K562 (cell line): ENCODE results near the gene GCDH. TPM values are rescaled to one million over a fixed set of nuclear protein-coding genes. Genes with fewer than 3 reads are reported as not detected.
A peak's percentile ranks its signal among the peaks of the same experiment; 100 is the strongest.

Experiments used
- ATAC-seq: fragments of 200-7000 bp; cut with Tn5 transposase; 3 replicates; pipeline ENCODE4 v1.9.1; 2020; ENCODE audit warnings: moderate library complexity
- Bru-seq: library from RNA; stranded (reverse); fragments of 400-500 nt; gene quantifications from one replicate; lab custom pipeline; 2021; lab: Mats Ljungman, UMichigan
- BruChase-seq, 2 experiments: library from RNA; stranded (reverse); fragments of 400-500 nt; gene quantifications; one replicate each; lab custom pipeline; 2021; lab: Mats Ljungman, UMichigan
- BruUV-seq: library from RNA; stranded (reverse); fragments of 400-500 nt; replicated peaks from 2 replicates; lab custom pipeline; 2021; lab: Mats Ljungman, UMichigan
- CTCF ChIA-PET: fragments of 300-600 bp; formaldehyde crosslinking; extraction: SDS; loops from one replicate; lab custom pipeline; 2021; ENCODE audit warnings: low intra/inter-chr PET ratio; lab: Yijun Ruan, JAX
- POLR2A ChIA-PET: fragments of 300-600, 350-650 bp; sonication (Branson Sonifier 250); formaldehyde crosslinking; extraction: SDS; loops from one replicate; lab custom pipeline; 2021; ENCODE audit warnings: antibody characterized with exemption, inconsistent platforms; lab: Yijun Ruan, JAX
- DNase-seq, 4 experiments: peaks; one replicate each; pipeline versions ENCODE4 v3.0.0 to v3.0.0-alpha.2; 2011 to 2018; ENCODE audit warnings: low spot score in 3 of 4, mixed read lengths in 3 of 4; ENCODE audit errors: extremely low read depth in 1 of 4
- FAIRE-seq: peaks from 2 replicates; lab custom pipeline; 2011; peaks lifted over from hg19 to GRCh38; lab: Jason Lieb, UNC
- H2AFZ ChIP-seq: 2 replicates; pipeline ENCODE4 v1.6.0; 2011; ENCODE audit warnings: low read depth, low read length, control low read depth, inconsistent platforms
- H3K27ac ChIP-seq: fragments of 200-600 bp; 3 replicates; pipeline ENCODE4 v1.8.0; 2011; ENCODE audit warnings: low read depth, mild to moderate bottlenecking, control low read depth, inconsistent platforms, low read length, moderate library complexity, mixed read lengths; ENCODE audit errors: extremely low read depth
- H3K27me3 ChIP-seq, 2 experiments: fragments of 300-600 bp in 1 of 2; 2 replicates in 1 of 2; 3 replicates in 1 of 2; pipeline versions ENCODE4 v1.6.0 to v1.8.0; 2011; ENCODE audit warnings: inconsistent platforms in 2 of 2, low read length in 2 of 2, mild to moderate bottlenecking in 1 of 2, mixed read lengths in 1 of 2, moderate library complexity in 1 of 2; ENCODE audit not compliant: control insufficient read depth in 2 of 2, insufficient read depth in 2 of 2
- H3K36me3 ChIP-seq: fragments of 300-600 bp; 3 replicates; pipeline ENCODE4 v1.8.0; 2011; ENCODE audit warnings: mild to moderate bottlenecking, low read length, inconsistent platforms; ENCODE audit not compliant: control insufficient read depth, insufficient read depth
- H3K4me1 ChIP-seq, 2 experiments: fragments of 200-600 bp in 1 of 2; replicated peaks in 1 of 2; 2 replicates in 1 of 2; 3 replicates in 1 of 2; pipeline versions ENCODE4 v1.5.1 to v1.8.0; 2011; ENCODE audit warnings: inconsistent platforms in 2 of 2, low read length in 2 of 2, mild to moderate bottlenecking in 1 of 2, mixed read lengths in 1 of 2, moderate library complexity in 1 of 2; ENCODE audit not compliant: control insufficient read depth in 2 of 2, insufficient read depth in 2 of 2
- H3K4me2 ChIP-seq: 2 replicates; pipeline ENCODE4 v1.6.1; 2011; ENCODE audit warnings: low read length, control low read depth, inconsistent platforms, mixed read lengths; ENCODE audit not compliant: insufficient read depth
- H3K4me3 ChIP-seq: fragments of 200-600 bp; sonication (generic), shearing (Covaris generic); 2 replicates; pipeline ENCODE4 v1.5.1; 2016; ENCODE audit warnings: control low read depth, inconsistent platforms
- H3K79me2 ChIP-seq: fragments of 200-600 bp; 3 replicates; pipeline ENCODE4 v1.8.0; 2011; ENCODE audit warnings: low read length, inconsistent platforms; ENCODE audit not compliant: control insufficient read depth, insufficient read depth
- H3K9ac ChIP-seq, 2 experiments: 2 replicates each; pipeline versions ENCODE4 v1.6.0 to v1.6.1; 2011; ENCODE audit warnings: low read depth in 2 of 2, low read length in 2 of 2, control low read depth in 1 of 2, inconsistent platforms in 1 of 2, mild to moderate bottlenecking in 1 of 2, mixed read lengths in 1 of 2; ENCODE audit not compliant: insufficient read depth in 1 of 2
- H3K9me1 ChIP-seq: one replicate; pipeline ENCODE4 v1.6.0; 2011; ENCODE audit warnings: inconsistent platforms, mild to moderate bottlenecking, low read length, moderate library complexity; ENCODE audit not compliant: control insufficient read depth, insufficient read depth
- H3K9me3 ChIP-seq: replicated peaks from 2 replicates; pipeline ENCODE4 v1.5.1; 2011; ENCODE audit warnings: low read depth, low read length, inconsistent platforms; ENCODE audit not compliant: control insufficient read depth, insufficient read depth
- H4K20me1 ChIP-seq: replicated peaks from 2 replicates; pipeline ENCODE4 v1.6.1; 2011; ENCODE audit warnings: low read length, inconsistent platforms, mixed read lengths; ENCODE audit not compliant: control insufficient read depth, insufficient read depth
- CEBPG ChIP-seq, 3 experiments: fragments of 200-800 bp in 1 of 3; sonication (Bioruptor generic) in 1 of 3; sonication (generic) in 1 of 3; formaldehyde crosslinking in 1 of 3; IDR thresholded peaks in 2 of 3; conservative IDR thresholded peaks in 1 of 3; 2 replicates each; pipeline versions ENCODE4 v1.6.1 to v1.8.0; 2016 to 2022; ENCODE audit warnings: missing compliant biosample characterization in 2 of 3, missing genetic modification characterization in 2 of 3, mild to moderate bottlenecking in 1 of 3, missing genetic modification reagents in 1 of 3
- FOXJ3 ChIP-seq: sonication (generic); formaldehyde crosslinking; IDR thresholded peaks from 2 replicates; pipeline ENCODE4 v1.4.0; 2020; ENCODE audit warnings: mild to moderate bottlenecking, missing genetic modification reagents
- HDAC2 ChIP-seq: fragments of 450-650 bp; IDR thresholded peaks from 2 replicates; pipeline ENCODE4 v1.6.1; 2016; ENCODE audit warnings: mild to moderate bottlenecking
- HMGXB4 ChIP-seq: sonication (generic); formaldehyde crosslinking; IDR thresholded peaks from 2 replicates; pipeline ENCODE4 v1.8.1; 2023; ENCODE audit warnings: mild to moderate bottlenecking, missing genetic modification reagents
- MCM5 ChIP-seq: fragments of 450-650 bp; IDR thresholded peaks from 2 replicates; pipeline ENCODE4 v1.6.1; 2016; ENCODE audit warnings: low read depth
- NBN ChIP-seq: fragments of 450-650 bp; IDR thresholded peaks from 2 replicates; pipeline ENCODE4 v1.6.1; 2016; ENCODE audit warnings: low read depth, mild to moderate bottlenecking
- PHF8 ChIP-seq: fragments of 200-600 bp; sonication (generic); IDR thresholded peaks from 2 replicates; pipeline ENCODE4 v1.6.1; 2012; ENCODE audit warnings: mixed run types, mild to moderate bottlenecking, inconsistent platforms, low read length, moderate library complexity, borderline replicate concordance
- SMAD3 ChIP-seq: fragments of 450-650 bp; formaldehyde crosslinking; conservative IDR thresholded peaks from 2 replicates; pipeline ENCODE4 v1.4.0; 2020; ENCODE audit warnings: mild to moderate bottlenecking
- SRF ChIP-seq, 2 experiments: fragments of 250-450, 450-650 bp in 1 of 2; sonication (Bioruptor Pico) in 1 of 2; sonication (generic) in 1 of 2; formaldehyde crosslinking; IDR thresholded peaks; 2 replicates each; pipeline versions ENCODE4 v1.5.0 to v1.5.1; 2020 to 2022; ENCODE audit warnings: mild to moderate bottlenecking in 1 of 2, missing genetic modification reagents in 1 of 2
- TEAD4 ChIP-seq, 2 experiments: sonication (generic) in 1 of 2; formaldehyde crosslinking in 1 of 2; IDR thresholded peaks; 2 replicates each; pipeline versions ENCODE4 v1.6.1 to v1.8.0; 2012 to 2022; ENCODE audit warnings: borderline replicate concordance in 1 of 2, inconsistent platforms in 1 of 2, low read length in 1 of 2, mild to moderate bottlenecking in 1 of 2, missing genetic modification reagents in 1 of 2
- TGIF2 ChIP-seq: sonication (generic); formaldehyde crosslinking; IDR thresholded peaks from 2 replicates; pipeline ENCODE4 v1.8.1; 2022; ENCODE audit warnings: mild to moderate bottlenecking, missing genetic modification reagents, moderate library complexity
- ZNF175 ChIP-seq: fragments of 200-800 bp; sonication (Bioruptor generic); IDR thresholded peaks from 2 replicates; pipeline ENCODE4 v1.6.1; 2016; ENCODE audit warnings: low read depth, mild to moderate bottlenecking, missing genetic modification characterization, missing compliant biosample characterization
- WGBS: fragments of 100-300 bp; shearing (Covaris generic); methylation state at CpG from one replicate; pipeline ENCODE4 v1.1.6; 2016; ENCODE audit warnings: low coverage, mixed read lengths; ENCODE audit not compliant: insufficient coverage; ENCODE audit errors: missing lambda C conversion rate; 5-methylcytosine and 5-hydroxymethylcytosine counted together
- in situ Hi-C: fragments of 300-500 bp; cut with MboI; formaldehyde crosslinking; loops from 4 replicates; pipeline ENCODE4 v1.15.0; 2018; ENCODE audit warnings: inconsistent platforms, mixed read lengths
- intact Hi-C: fragments of 100-400 bp; cut with micrococcal nuclease; formaldehyde crosslinking; loops from 2 replicates; pipeline ENCODE4 v1.14.2; 2022
- long read RNA-seq, 3 experiments: library from polyadenylated mRNA in 2 of 3; library from RNA in 1 of 3; unstranded in 2 of 3; stranded (forward) in 1 of 3; transcript quantifications; one replicate each; pipeline ENCODE4 v2.0.0, GENCODE V29; 2019 to 2022
- polyA minus RNA-seq, 3 experiments: library from RNA; depleted of rRNA, polyadenylated mRNA; stranded (reverse); fragments of >200 nt; gene quantifications; 2 replicates each; pipeline ENCODE4 v1.2.3, GENCODE V29; 2011
- polyA plus RNA-seq, 8 experiments: library from polyadenylated mRNA; depleted of rRNA in 4 of 8; stranded (reverse) in 5 of 8; unstranded in 3 of 8; fragments of >200 nt; fragmentation: Nextera tagmentation in 2 of 8; fragmentation: Illumina TruSeq in 1 of 8; extraction: Ambion mirVana in 2 of 8; extraction: Trizol in 1 of 8; gene quantifications; 2 replicates each; pipeline versions ENCODE4 v1.2.1 to v1.2.3, GENCODE V29; 2011 to 2014; ENCODE audit warnings: inconsistent platforms in 1 of 8, missing spikeins in 1 of 8
- total RNA-seq, 7 experiments: library from RNA; depleted of rRNA in 6 of 7; stranded (reverse); fragments of >200 nt in 6 of 7; fragmentation: Illumina TruSeq in 2 of 7; extraction: Trizol in 2 of 7; gene quantifications; 2 replicates each; pipeline versions ENCODE4 v1.2.1 to v1.2.3, GENCODE V29; 2011 to 2021; ENCODE audit warnings: low replicate concordance in 1 of 7

GCDH gene
- total RNA-seq (2011; cell fraction: chromatin; rRNA removed; ENCODE audit: low replicate concordance) = 55.0 and 139 TPM in 2 replicates
- 92.4 and 115 TPM in 2 replicates for total RNA-seq (2011; cell fraction: nucleolus; rRNA removed)
- 67.1 and 68.3 TPM in 2 replicates for total RNA-seq (2011; cell fraction: nucleoplasm; rRNA removed)
- 25.7 and 37.9 TPM in 2 replicates for total RNA-seq (2014; rRNA removed)
- total RNA-seq (2014; rRNA removed; fragmentation: Illumina TruSeq; extraction: Trizol) = 11.5 and 17.7 TPM in 2 replicates
- total RNA-seq (2015; rRNA removed; fragmentation: Illumina TruSeq; extraction: Trizol) = 19.1 and 21.3 TPM in 2 replicates
- 40.1 and 47.5 TPM in 2 replicates for total RNA-seq (2021)
- 16.8 and 19.8 TPM in 2 replicates for polyA plus RNA-seq (2011; rRNA removed)
- 38.3 and 58.8 TPM in 2 replicates for polyA plus RNA-seq (2011; cell fraction: cytosol; rRNA removed)
- polyA plus RNA-seq (2011; cell fraction: nucleus; rRNA removed) = 44.2 and 61.1 TPM in 2 replicates
- polyA plus RNA-seq (2012) = 12.4 and 34.6 TPM in 2 replicates
- polyA plus RNA-seq (2014; fragmentation: Illumina TruSeq; extraction: Trizol) = 20.6 and 38.9 TPM in 2 replicates
- 1 to 10 TPM; 2.9 to 5.5 TPM for polyA plus RNA-seq (2014; fragmentation: Nextera tagmentation; extraction: Ambion mirVana)
- polyA plus RNA-seq (2014; rRNA removed) = 44.7 and 50.8 TPM in 2 replicates
- polyA minus RNA-seq (2011; rRNA and poly(A)+ RNA removed) = 12.1 and 21.1 TPM in 2 replicates
- polyA minus RNA-seq (2011; cell fraction: cytosol; rRNA and poly(A)+ RNA removed) = 17.9 and 18.6 TPM in 2 replicates
- polyA minus RNA-seq (2011; cell fraction: nucleus; rRNA and poly(A)+ RNA removed) = 26.5 and 27.9 TPM in 2 replicates
- Bru-seq, nascent RNA = percentile 77 among the genes with signal in this experiment
- percentile 61 among the genes with signal in this experiment for BruChase-seq, experiment 1, labeled RNA remaining after a 2-hour chase
- BruChase-seq, experiment 2, labeled RNA remaining after a 6-hour chase = percentile 58 among the genes with signal in this experiment
- long read RNA-seq, experiment 1, transcript GCDH-216 (11 exons, 1,867 nt) = minor isoform, 16 of 156 reads
- long read RNA-seq, experiment 1, transcript GCDH-201 (12 exons, 1,956 nt) = major isoform, 75 of 156 reads
- long read RNA-seq, experiment 1, partial matches to known transcripts = 26 of 156 reads
- long read RNA-seq, experiment 1, other reads (novel, unspliced or antisense) = 39 of 156 reads
- long read RNA-seq, experiment 2, transcript GCDH-201 (12 exons, 1,956 nt) = minor isoform, 8 of 47 reads
- long read RNA-seq, experiment 2, transcript GCDH-216 (11 exons, 1,867 nt) = major isoform, 15 of 47 reads
- long read RNA-seq, experiment 2, partial matches to known transcripts = 8 of 47 reads
- long read RNA-seq, experiment 2, other reads (novel, unspliced or antisense) = 16 of 47 reads
- long read RNA-seq, experiment 3, transcript GCDH-216 (11 exons, 1,867 nt) = minor isoform, 7 of 89 reads
- long read RNA-seq, experiment 3, transcript GCDH-201 (12 exons, 1,956 nt) = major isoform, 67 of 89 reads
- long read RNA-seq, experiment 3, partial matches to known transcripts = 1 of 89 reads
- long read RNA-seq, experiment 3, other reads (novel, unspliced or antisense) = 14 of 89 reads

- intact Hi-C loops (loop anchor here (1.0 kb wide), 1 partner anchor 28 kb away; the partner anchor contains the start of gene SYCE2), in situ Hi-C loops (no loop called here)
- peak within 1 kb of the TSS; percentile 95 for H3K4me2 ChIP-seq
- H3K27ac ChIP-seq = peak within 1 kb of the TSS; percentile 68
- CTCF ChIA-PET = no interaction called here
- H3K4me1 ChIP-seq = peaks cover 15 to 50% of the 10 kb centered on the region in 2 experiments; a peak in 4 of 5 replicates
- peak within 1 kb of the TSS; percentile 69 for H2AFZ ChIP-seq
- H4K20me1 ChIP-seq = peaks cover 5% of the 10 kb centered on the region; the same call in 1 of the 2 replicates
- FAIRE-seq = peak; percentile 100
- under 1% methylated on average over 44 of the region's 49 CpGs for WGBS
- ATAC-seq = peak; percentile 91
- no peaks in the 10 kb centered on the region for H3K27me3 ChIP-seq
- DNase-seq = peak; percentile 90 to 99 (median 95)
- peaks cover 28% of the 10 kb centered on the region; the same call in 2 of the 3 replicates for H3K36me3 ChIP-seq
- H3K9me1 ChIP-seq = no peaks in the 10 kb centered on the region
- H3K9me3 ChIP-seq = no peaks in the 10 kb centered on the region
- H3K79me2 ChIP-seq = peaks cover 38% of the 10 kb centered on the region
- H3K9ac ChIP-seq = peak within 1 kb of the TSS; percentile 71 to 99
- H3K4me3 ChIP-seq = peak within 1 kb of the TSS; percentile 88
- no TSS peak for BruUV-seq
- POLR2A ChIA-PET = interaction anchor here (0.6 to 1.9 kb wide), 20 partner anchors 8 to 168 kb away, joined by 3 to 8 read pairs (median 4); partner anchors contain the start of genes DNASE2 and SYCE2
- TF ChIP-seq TGIF2 (CRISPR knock-in tag) (no peak), NBN (0 out of 2 replicates have a peak, but pooled peaks have one; percentile 6), PHF8 (peak; percentile 81; the same call in 1 of the 2 replicates), HDAC2 (peak; percentile 97), CEBPG (CRISPR knock-in tag; IDR thresholded peaks at IDR 0.05) (0 out of 2 replicates have a peak, but pooled peaks have one; percentile 16), CEBPG (tag; conservative IDR thresholded peaks at IDR 0.05 in 1 of 2, IDR thresholded peaks at IDR 0.05 in 1 of 2) (no peak), MCM5 (no peak), ZNF175 (CRISPR knock-in tag) (no peak), SMAD3 (CRISPR knock-in tag) (no peak), SRF (CRISPR knock-in tag; IDR thresholded peaks at IDR 0.05) (0 out of 4 replicates have a peak, but pooled peaks of 1 of the 2 experiments have one; percentile 16), TEAD4 (IDR thresholded peaks at IDR 0.05; ENCODE audit: low read length) (no peak), TEAD4 (CRISPR knock-in tag; IDR thresholded peaks at IDR 0.05; ENCODE audit: borderline replicate concordance) (peak; percentile 77; the same call in 1 of the 2 replicates), FOXJ3 (CRISPR knock-in tag) (no peak), HMGXB4 (peak; percentile 87)
Measured at GRCh38 chr19:12890787-12891552, at the start of gene GCDH. GCDH (plus strand) TSS chr19:12891160; CDS start chr19:12891305, 145 bp downstream.
